ENCODE measurements around the gene FBXO45. TPM values are rescaled to one million over a fixed set of nuclear protein-coding genes. Genes with fewer than 3 reads are reported as not detected.

Gene FBXO45
- total and polyA plus RNA-seq, 2 of the 13 experiments (the other 11 are each of a cell fraction or from before 2014, with no cell fraction given) = 7.0 to 12.1 TPM

- TF ChIP-seq ZNF503 (CRISPR knock-in tag; IDR thresholded peaks at IDR 0.05) (no peak), POGK (CRISPR knock-in tag; conservative IDR thresholded peaks at IDR 0.05) (no peak), ZNF589 (CRISPR knock-in tag; conservative IDR thresholded peaks at IDR 0.05) (no peak), MBD4 (IDR thresholded peaks at IDR 0.05; ENCODE audit: borderline replicate concordance, low read length) (no peak), ZNF235 (CRISPR knock-in tag; IDR thresholded peaks at IDR 0.05; ENCODE audit: borderline replicate concordance) (no peak), ZNF713 (CRISPR knock-in tag; IDR thresholded peaks at IDR 0.05) (no peak), STAG1 (CRISPR knock-in tag; IDR thresholded peaks at IDR 0.05) (peak; percentile 92), HOXA9 (CRISPR knock-in tag; IDR thresholded peaks at IDR 0.05; ENCODE audit: borderline replicate concordance) (no peak), MAZ (IDR thresholded peaks at IDR 0.05; ENCODE audit: borderline replicate concordance, low read depth, low read length) (peak; percentile 84; the same call in 1 of the 2 replicates), MAZ (CRISPR knock-in tag; IDR thresholded peaks at IDR 0.05; ENCODE audit: low read depth) (no peak), SMAD1 (CRISPR knock-in tag; IDR thresholded peaks at IDR 0.05; ENCODE audit: borderline replicate concordance, low read depth) (no peak), MTF2 (CRISPR knock-in tag; IDR thresholded peaks at IDR 0.05; ENCODE audit: borderline replicate concordance) (no peak), CREM (IDR thresholded peaks at IDR 0.05) (no peak), CREM (CRISPR knock-in tag; IDR thresholded peaks at IDR 0.05) (no peak), ZBTB43 (CRISPR knock-in tag; conservative IDR thresholded peaks at IDR 0.05) (no peak), HNF1A (IDR thresholded peaks at IDR 0.05; ENCODE audit: low read depth) (no peak), HNF1A (CRISPR knock-in tag; IDR thresholded peaks at IDR 0.05; ENCODE audit: borderline replicate concordance) (no peak), SALL1 (CRISPR knock-in tag; IDR thresholded peaks at IDR 0.05) (0 out of 2 replicates have a peak, but pooled peaks have one; percentile 38), GMEB2 (CRISPR knock-in tag; IDR thresholded peaks at IDR 0.05; ENCODE audit: low read depth) (no peak), RCOR2 (CRISPR knock-in tag; IDR thresholded peaks at IDR 0.05) (no peak)
Observed at GRCh38 chr3:196609343-196609775, 40.9 kb downstream of the FBXO45 start (continued).
